ENCODE data around the gene MARCHF4. TPM values are rescaled to one million over a fixed set of nuclear protein-coding genes. Genes with fewer than 3 reads are reported as not detected.

MARCHF4 gene
- total and polyA plus RNA-seq, 4 donors: 4.0 to 40.1 (median 23.1) TPM

GRCh38 chr2:216355711-216356110 is 16.6 kb downstream of the MARCHF4 start:
- DNase-seq (ENCODE audit: low read depth in 4 of 6, low spot score in 6 of 6): no peak
- no peak overlapping the region for H3K27ac ChIP-seq (ENCODE audit: low read depth, low read length)
- no peaks in the 10 kb centered on the region for H3K9me3 ChIP-seq (ENCODE audit: control insufficient read depth, insufficient read depth, low read length)
- H3K27me3 ChIP-seq (ENCODE audit: control insufficient read depth, insufficient read depth, low read length): no peaks in the 10 kb centered on the region
- no peaks in the 10 kb centered on the region for H3K36me3 ChIP-seq (ENCODE audit: control insufficient read depth, insufficient read depth, low read length)
- H3K4me3 ChIP-seq (ENCODE audit: low read depth, low read length): no peak overlapping the region
- WGBS (ENCODE audit: insufficient coverage): 36% methylated on average over 1 of the region's 2 CpGs
- H3K4me1 ChIP-seq (ENCODE audit: control insufficient read depth, insufficient read depth, low read length): no peaks in the 10 kb centered on the region

GRCh38 chr2:216354306-216354705 is 18.0 kb downstream of the MARCHF4 start:
- no peak for DNase-seq (ENCODE audit: low read depth in 4 of 6, low spot score in 6 of 6)
- no peak overlapping the region for H3K4me3 ChIP-seq (ENCODE audit: low read depth, low read length)
- 78% methylated on average over 3 of the region's 4 CpGs for WGBS (ENCODE audit: insufficient coverage)
- no peak overlapping the region for H3K27ac ChIP-seq (ENCODE audit: low read depth, low read length)
- no peaks in the 10 kb centered on the region for H3K27me3 ChIP-seq (ENCODE audit: control insufficient read depth, insufficient read depth, low read length)
- no peaks in the 10 kb centered on the region for H3K36me3 ChIP-seq (ENCODE audit: control insufficient read depth, insufficient read depth, low read length)
- no peaks in the 10 kb centered on the region for H3K9me3 ChIP-seq (ENCODE audit: control insufficient read depth, insufficient read depth, low read length)
- peaks cover 6% of the 10 kb centered on the region for H3K4me1 ChIP-seq (ENCODE audit: control insufficient read depth, insufficient read depth, low read length)

- peaks cover 6% of the 10 kb centered on the region for H3K4me1 ChIP-seq (ENCODE audit: control insufficient read depth, insufficient read depth, low read length)
- no peaks in the 10 kb centered on the region for H3K36me3 ChIP-seq (ENCODE audit: control insufficient read depth, insufficient read depth, low read length)
- H3K4me3 ChIP-seq (ENCODE audit: low read depth, low read length): no peak overlapping the region
- 85% methylated on average over 2 of the region's 5 CpGs for WGBS (ENCODE audit: insufficient coverage)
- no peak overlapping the region for H3K27ac ChIP-seq (ENCODE audit: low read depth, low read length)
- H3K9me3 ChIP-seq (ENCODE audit: control insufficient read depth, insufficient read depth, low read length): no peaks in the 10 kb centered on the region
- no peaks in the 10 kb centered on the region for H3K27me3 ChIP-seq (ENCODE audit: control insufficient read depth, insufficient read depth, low read length)
- DNase-seq (ENCODE audit: low read depth in 4 of 6, low spot score in 6 of 6): no peak
These were observed 19.5 kb downstream of the MARCHF4 start for GRCh38 chr2:216352653-216353270.

GRCh38 chr2:216351172-216351925 is 20.9 kb downstream of the MARCHF4 start:
- H3K36me3 ChIP-seq (ENCODE audit: control insufficient read depth, insufficient read depth, low read length): no peaks in the 10 kb centered on the region
- no peaks in the 10 kb centered on the region for H3K9me3 ChIP-seq (ENCODE audit: control insufficient read depth, insufficient read depth, low read length)
- H3K27me3 ChIP-seq (ENCODE audit: control insufficient read depth, insufficient read depth, low read length): no peaks in the 10 kb centered on the region
- 100% methylated on average over 3 of the region's 5 CpGs for WGBS (ENCODE audit: insufficient coverage)
- H3K4me3 ChIP-seq (ENCODE audit: low read depth, low read length): no peak overlapping the region
- no peak for DNase-seq (ENCODE audit: low read depth in 4 of 6, low spot score in 6 of 6)
- peaks cover 6% of the 10 kb centered on the region for H3K4me1 ChIP-seq (ENCODE audit: control insufficient read depth, insufficient read depth, low read length)
- H3K27ac ChIP-seq (ENCODE audit: low read depth, low read length): no peak overlapping the region

GRCh38 chr2:216350214-216350791 is 22.0 kb downstream of the MARCHF4 start:
- Histone ChIP-seq H3K36me3 (ENCODE audit: control insufficient read depth, insufficient read depth, low read length) (no peaks in the 10 kb centered on the region), H3K27ac (ENCODE audit: low read depth, low read length) (no peak overlapping the region), H3K4me1 (ENCODE audit: control insufficient read depth, insufficient read depth, low read length) (peaks cover 6% of the 10 kb centered on the region), H3K9me3 (ENCODE audit: control insufficient read depth, insufficient read depth, low read length) (no peaks in the 10 kb centered on the region), H3K27me3 (ENCODE audit: control insufficient read depth, insufficient read depth, low read length) (no peaks in the 10 kb centered on the region), H3K4me3 (ENCODE audit: low read depth, low read length) (no peak overlapping the region)
- no peak for DNase-seq (ENCODE audit: low read depth in 4 of 6, low spot score in 6 of 6)
- 86% methylated on average over 3 of the region's 3 CpGs for WGBS (ENCODE audit: insufficient coverage)

GRCh38 chr2:216349366-216349765 is 22.9 kb downstream of the MARCHF4 start:
- H3K4me3 ChIP-seq (ENCODE audit: low read depth, low read length): no peak overlapping the region
- H3K9me3 ChIP-seq (ENCODE audit: control insufficient read depth, insufficient read depth, low read length): no peaks in the 10 kb centered on the region
- DNase-seq (ENCODE audit: low read depth in 4 of 6, low spot score in 6 of 6): peak in 1 of 6 donors; percentile 58
- 64% methylated on average over 3 of the region's 3 CpGs for WGBS (ENCODE audit: insufficient coverage)
- no peaks in the 10 kb centered on the region for H3K27me3 ChIP-seq (ENCODE audit: control insufficient read depth, insufficient read depth, low read length)
- peaks cover 6% of the 10 kb centered on the region for H3K4me1 ChIP-seq (ENCODE audit: control insufficient read depth, insufficient read depth, low read length)
- H3K36me3 ChIP-seq (ENCODE audit: control insufficient read depth, insufficient read depth, low read length): no peaks in the 10 kb centered on the region
- no peak overlapping the region for H3K27ac ChIP-seq (ENCODE audit: low read depth, low read length)

GRCh38 chr2:216348756-216349308 is 23.5 kb downstream of the MARCHF4 start:
- no peak for DNase-seq (ENCODE audit: low read depth in 4 of 6, low spot score in 6 of 6)
- 67% methylated on average over 1 of the region's 3 CpGs for WGBS (ENCODE audit: insufficient coverage)
- Histone ChIP-seq H3K9me3 (ENCODE audit: control insufficient read depth, insufficient read depth, low read length) (no peaks in the 10 kb centered on the region), H3K36me3 (ENCODE audit: control insufficient read depth, insufficient read depth, low read length) (no peaks in the 10 kb centered on the region), H3K27ac (ENCODE audit: low read depth, low read length) (no peak overlapping the region), H3K4me3 (ENCODE audit: low read depth, low read length) (no peak overlapping the region), H3K27me3 (ENCODE audit: control insufficient read depth, insufficient read depth, low read length) (no peaks in the 10 kb centered on the region), H3K4me1 (ENCODE audit: control insufficient read depth, insufficient read depth, low read length) (peaks cover 6% of the 10 kb centered on the region)

- Histone ChIP-seq H3K9me3 (ENCODE audit: control insufficient read depth, insufficient read depth, low read length) (no peaks in the 10 kb centered on the region), H3K27ac (ENCODE audit: low read depth, low read length) (no peak overlapping the region), H3K4me3 (ENCODE audit: low read depth, low read length) (no peak overlapping the region), H3K27me3 (ENCODE audit: control insufficient read depth, insufficient read depth, low read length) (no peaks in the 10 kb centered on the region), H3K4me1 (ENCODE audit: control insufficient read depth, insufficient read depth, low read length) (peaks cover 6% of the 10 kb centered on the region), H3K36me3 (ENCODE audit: control insufficient read depth, insufficient read depth, low read length) (no peaks in the 10 kb centered on the region)
- no CpG with 5 or more reads among the region's 3 CpGs for WGBS (ENCODE audit: insufficient coverage)
- DNase-seq (ENCODE audit: low read depth in 4 of 6, low spot score in 6 of 6): no peak
These were observed 25.5 kb downstream of the MARCHF4 start for GRCh38 chr2:216346781-216347180.

- peaks cover 15% of the 10 kb centered on the region for H3K4me1 ChIP-seq (ENCODE audit: control insufficient read depth, insufficient read depth, low read length)
- no peaks in the 10 kb centered on the region for H3K27me3 ChIP-seq (ENCODE audit: control insufficient read depth, insufficient read depth, low read length)
- H3K27ac ChIP-seq (ENCODE audit: low read depth, low read length): no peak overlapping the region
- no peak overlapping the region for H3K4me3 ChIP-seq (ENCODE audit: low read depth, low read length)
- WGBS (ENCODE audit: insufficient coverage): 100% methylated on average over 1 of the region's 3 CpGs
- DNase-seq (ENCODE audit: low read depth in 4 of 6, low spot score in 6 of 6): peak in 1 of 6 donors; percentile 15
- no peaks in the 10 kb centered on the region for H3K9me3 ChIP-seq (ENCODE audit: control insufficient read depth, insufficient read depth, low read length)
- H3K36me3 ChIP-seq (ENCODE audit: control insufficient read depth, insufficient read depth, low read length): no peaks in the 10 kb centered on the region
These were observed 26.4 kb downstream of the MARCHF4 start for GRCh38 chr2:216345846-216346245.
